Testis (tissue), 3 donors: Measurements from ENCODE around the gene HIF1AN. TPM values are rescaled to one million over a fixed set of nuclear protein-coding genes. Genes with fewer than 3 reads are reported as not detected.

Experiments
- DNase-seq: peaks from one replicate; pipeline ENCODE4 v3.0.0-alpha.2; 2019
- H3K27ac ChIP-seq, 2 donors: fragments of 200-600 bp; sonication (generic); one replicate each; pipeline ENCODE4 v1.5.1; 2019
- H3K27me3 ChIP-seq: fragments of 200-600 bp; sonication (generic); one replicate; pipeline ENCODE4 v1.5.1; 2019
- H3K36me3 ChIP-seq: fragments of 200-600 bp; sonication (generic); one replicate; pipeline ENCODE4 v1.5.1; 2017; ENCODE audit warnings: low read depth; ENCODE audit errors: missing control alignments
- H3K4me1 ChIP-seq: fragments of 200-600 bp; sonication (generic); one replicate; pipeline ENCODE4 v1.5.1; 2019
- H3K4me3 ChIP-seq, 2 donors: fragments of 200-600 bp; sonication (generic); one replicate each; pipeline ENCODE4 v1.5.1; 2017 to 2019
- H3K9me3 ChIP-seq: fragments of 200-600 bp; sonication (generic); one replicate; pipeline ENCODE4 v1.5.1; 2017
- POLR2A ChIP-seq: fragments of 450-650 bp; IDR thresholded peaks from one replicate; pipeline ENCODE4 v1.6.1; 2017; ENCODE audit warnings: antibody characterized with exemption, mild to moderate bottlenecking, moderate library complexity
- WGBS, 2 donors: methylation state at CpG; one replicate each; pipeline ENCODE4 v1.1.5; 2018; 5-methylcytosine and 5-hydroxymethylcytosine counted together
- intact Hi-C: fragments of 100-400 bp; cut with DNase I; formaldehyde crosslinking; loops from one replicate; pipeline ENCODE4 v1.15.1; 2023; ENCODE audit warnings: low total_unique reads
- polyA plus RNA-seq: library from polyadenylated mRNA; stranded (reverse); fragments of 350-450 nt; fragmentation: Illumina TruSeq; extraction: RNeasy Lipid Tissue Mini Kit (QIAGEN cat#74804); gene quantifications from one replicate; pipeline ENCODE4 v1.2.3, GENCODE V29; 2014; ENCODE audit warnings: low read depth, low replicate concordance; ENCODE audit not compliant: insufficient read depth
- total RNA-seq, 2 donors: library from RNA; depleted of rRNA; stranded (reverse); fragments of >200 nt; gene quantifications; one replicate each; pipeline ENCODE4 v1.2.3, GENCODE V29; 2016
- TF ChIP-seq, protein P1 (sequence below), 3 experiments: fragments of 450-650 bp in 2 of 3; fragments of 200-600 bp in 1 of 3; sonication (generic) in 1 of 3; IDR thresholded peaks; one replicate each; pipeline ENCODE4 v1.5.1; 2016 to 2019; ENCODE audit warnings: antibody characterized with exemption in 3 of 3, mild to moderate bottlenecking in 2 of 3, moderate library complexity in 1 of 3

The HIF1AN gene
- total and polyA plus RNA-seq, 3 donors from 2014 or later = 30.9 to 81.0 (median 34.3) TPM

GRCh38 chr10:100522945-100523344, 12.8 kb upstream of the HIF1AN start:
- H3K4me3 ChIP-seq = no peak overlapping the region
- DNase-seq = no peak
- intact Hi-C loops = no loop called here
- TF ChIP-seq, protein P1, sequence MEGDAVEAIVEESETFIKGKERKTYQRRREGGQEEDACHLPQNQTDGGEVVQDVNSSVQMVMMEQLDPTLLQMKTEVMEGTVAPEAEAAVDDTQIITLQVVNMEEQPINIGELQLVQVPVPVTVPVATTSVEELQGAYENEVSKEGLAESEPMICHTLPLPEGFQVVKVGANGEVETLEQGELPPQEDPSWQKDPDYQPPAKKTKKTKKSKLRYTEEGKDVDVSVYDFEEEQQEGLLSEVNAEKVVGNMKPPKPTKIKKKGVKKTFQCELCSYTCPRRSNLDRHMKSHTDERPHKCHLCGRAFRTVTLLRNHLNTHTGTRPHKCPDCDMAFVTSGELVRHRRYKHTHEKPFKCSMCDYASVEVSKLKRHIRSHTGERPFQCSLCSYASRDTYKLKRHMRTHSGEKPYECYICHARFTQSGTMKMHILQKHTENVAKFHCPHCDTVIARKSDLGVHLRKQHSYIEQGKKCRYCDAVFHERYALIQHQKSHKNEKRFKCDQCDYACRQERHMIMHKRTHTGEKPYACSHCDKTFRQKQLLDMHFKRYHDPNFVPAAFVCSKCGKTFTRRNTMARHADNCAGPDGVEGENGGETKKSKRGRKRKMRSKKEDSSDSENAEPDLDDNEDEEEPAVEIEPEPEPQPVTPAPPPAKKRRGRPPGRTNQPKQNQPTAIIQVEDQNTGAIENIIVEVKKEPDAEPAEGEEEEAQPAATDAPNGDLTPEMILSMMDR (IDR thresholded peaks at IDR 0.05) = no peak
- no peak for TF ChIP-seq POLR2A
- H3K9me3 ChIP-seq = no peaks in the 10 kb centered on the region
- no peak overlapping the region for H3K27ac ChIP-seq
- H3K4me1 ChIP-seq = peaks cover 12% of the 10 kb centered on the region
- no peaks in the 10 kb centered on the region for H3K36me3 ChIP-seq
- H3K27me3 ChIP-seq = no peaks in the 10 kb centered on the region
- WGBS, 2 donors = 94 to 95% methylated on average over 9 of the region's 9 CpGs

- no peak overlapping the region for H3K27ac ChIP-seq
- peaks cover 17% of the 10 kb centered on the region for H3K4me1 ChIP-seq
- H3K4me3 ChIP-seq = no peak overlapping the region
- 83 to 89% methylated on average over 6 of the region's 6 CpGs for WGBS, 2 donors
- TF ChIP-seq, protein P1 (IDR thresholded peaks at IDR 0.05) = no peak
- no peak for TF ChIP-seq POLR2A
- H3K27me3 ChIP-seq = no peaks in the 10 kb centered on the region
- H3K9me3 ChIP-seq = no peaks in the 10 kb centered on the region
- no peak for DNase-seq
- intact Hi-C loops = no loop called here
- H3K36me3 ChIP-seq = no peaks in the 10 kb centered on the region
These were observed 11.5 kb upstream of the HIF1AN start for GRCh38 chr10:100524206-100524605.

DNA sequence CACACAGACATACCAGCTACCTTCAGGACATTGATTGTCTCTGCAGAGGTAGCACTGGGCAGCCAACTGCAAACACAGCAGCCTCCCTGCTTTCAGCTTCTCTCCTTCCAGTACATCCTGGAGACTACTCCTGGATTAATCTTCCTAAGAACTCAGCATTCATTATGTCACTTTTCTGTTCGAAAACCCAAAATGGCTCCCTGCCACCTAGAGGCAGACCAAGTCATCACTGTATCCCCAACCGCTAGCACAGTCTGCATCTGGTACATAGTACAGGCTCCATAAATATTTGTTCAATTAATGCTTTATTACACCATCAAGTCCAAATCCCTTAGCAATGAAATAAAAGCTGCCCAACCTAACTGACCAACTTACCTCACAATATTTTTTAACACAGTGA, 11.1 kb upstream of the HIF1AN start:
- peaks cover 12% of the 10 kb centered on the region for H3K4me1 ChIP-seq
- WGBS, 2 donors = 81 to 85% methylated on average over 2 of the region's 2 CpGs
- no peak for DNase-seq
- intact Hi-C loops = no loop called here
- H3K4me3 ChIP-seq = no peak overlapping the region
- H3K27me3 ChIP-seq = no peaks in the 10 kb centered on the region
- H3K36me3 ChIP-seq = no peaks in the 10 kb centered on the region
- TF ChIP-seq POLR2A = no peak
- TF ChIP-seq, protein P1 (IDR thresholded peaks at IDR 0.05) = no peak
- no peak overlapping the region for H3K27ac ChIP-seq
- H3K9me3 ChIP-seq = no peaks in the 10 kb centered on the region

- H3K27me3 ChIP-seq = no peaks in the 10 kb centered on the region
- peaks cover 12% of the 10 kb centered on the region for H3K4me1 ChIP-seq
- no peak for TF ChIP-seq POLR2A
- no peak for DNase-seq
- H3K27ac ChIP-seq = peak overlapping the region in 1 of 2 donors; percentile 79
- WGBS, 2 donors = 48 to 49% methylated on average over 7 of the region's 7 CpGs
- H3K36me3 ChIP-seq = no peaks in the 10 kb centered on the region
- intact Hi-C loops = no loop called here
- H3K4me3 ChIP-seq = peak overlapping the region; percentile 62 to 95
- H3K9me3 ChIP-seq = no peaks in the 10 kb centered on the region
These were observed 7.4 kb upstream of the HIF1AN start for GRCh38 chr10:100528123-100528886.

- Histone ChIP-seq H3K9me3 (no peaks in the 10 kb centered on the region), H3K36me3 (no peaks in the 10 kb centered on the region), H3K27me3 (no peaks in the 10 kb centered on the region), H3K4me1 (peaks cover 12% of the 10 kb centered on the region), H3K27ac (peak overlapping the region; percentile 61 to 79), H3K4me3 (peak overlapping the region; percentile 62 to 95)
- TF ChIP-seq, protein P1 (IDR thresholded peaks at IDR 0.05) = no peak
- no peak for TF ChIP-seq POLR2A
- 1 to 2% methylated on average over 18 of the region's 18 CpGs for WGBS, 2 donors
- DNase-seq = peak; percentile 34
- intact Hi-C loops = no loop called here
These were observed 6.7 kb upstream of the HIF1AN start for GRCh38 chr10:100528921-100529474.
